ENCODE data around the gene ZBTB25.

DNA sequence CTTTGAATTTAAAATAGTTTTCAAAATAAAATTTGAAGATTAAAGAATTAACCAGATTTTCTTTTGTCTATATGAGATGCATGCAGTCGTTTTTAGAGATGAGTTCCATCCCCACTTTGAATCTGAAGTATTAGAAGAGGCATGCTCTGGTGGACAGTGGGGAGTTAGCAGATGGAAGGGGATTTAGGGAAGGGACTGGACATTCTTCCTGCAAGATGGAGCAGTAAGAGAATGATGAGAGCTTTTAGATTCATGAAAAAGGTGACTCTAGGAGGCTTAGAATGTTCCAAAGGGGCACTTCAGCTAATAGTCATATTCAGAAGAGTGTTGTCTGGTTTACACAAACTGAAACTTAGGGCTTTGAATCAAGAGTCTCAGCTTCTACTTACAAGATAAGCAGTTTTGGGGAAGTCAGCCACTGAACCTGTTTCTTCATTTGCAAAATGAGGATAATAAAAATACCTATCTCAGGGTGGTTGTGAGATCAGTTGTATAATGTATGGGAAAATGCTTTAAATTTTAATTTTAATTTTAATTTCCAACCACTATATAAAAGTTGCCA is 4.7 kb upstream of the ZBTB25 start:
- TF ChIP-seq POLR2AphosphoS5 (IDR thresholded peaks at IDR 0.05) = no peak
- TF ChIP-seq POLR2A (IDR thresholded peaks at IDR 0.05) = no peak
- TF ChIP-seq, protein P1, sequence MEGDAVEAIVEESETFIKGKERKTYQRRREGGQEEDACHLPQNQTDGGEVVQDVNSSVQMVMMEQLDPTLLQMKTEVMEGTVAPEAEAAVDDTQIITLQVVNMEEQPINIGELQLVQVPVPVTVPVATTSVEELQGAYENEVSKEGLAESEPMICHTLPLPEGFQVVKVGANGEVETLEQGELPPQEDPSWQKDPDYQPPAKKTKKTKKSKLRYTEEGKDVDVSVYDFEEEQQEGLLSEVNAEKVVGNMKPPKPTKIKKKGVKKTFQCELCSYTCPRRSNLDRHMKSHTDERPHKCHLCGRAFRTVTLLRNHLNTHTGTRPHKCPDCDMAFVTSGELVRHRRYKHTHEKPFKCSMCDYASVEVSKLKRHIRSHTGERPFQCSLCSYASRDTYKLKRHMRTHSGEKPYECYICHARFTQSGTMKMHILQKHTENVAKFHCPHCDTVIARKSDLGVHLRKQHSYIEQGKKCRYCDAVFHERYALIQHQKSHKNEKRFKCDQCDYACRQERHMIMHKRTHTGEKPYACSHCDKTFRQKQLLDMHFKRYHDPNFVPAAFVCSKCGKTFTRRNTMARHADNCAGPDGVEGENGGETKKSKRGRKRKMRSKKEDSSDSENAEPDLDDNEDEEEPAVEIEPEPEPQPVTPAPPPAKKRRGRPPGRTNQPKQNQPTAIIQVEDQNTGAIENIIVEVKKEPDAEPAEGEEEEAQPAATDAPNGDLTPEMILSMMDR (IDR thresholded peaks at IDR 0.05) = no peak

All from sigmoid colon (tissue), 4 donors.